Activated CD8-positive, alpha-beta T cell treated with anti-CD3 and anti-CD28 coated beads for 36 hours (primary cell): ENCODE results near the gene SFXN5. TPM values are rescaled to one million over a fixed set of nuclear protein-coding genes. Genes with fewer than 3 reads are reported as not detected.

Experiments used
- ATAC-seq: fragments of 200-7000 bp; cut with Tn5 transposase; one replicate; pipeline ENCODE4 v1.10.0; 2021; ENCODE audit warnings: mild to moderate bottlenecking, moderate library complexity
- CTCF ChIA-PET: fragments of 350-600 bp; sonication (Branson Sonifier 250); formaldehyde crosslinking; loops from one replicate; lab custom pipeline; 2021; ENCODE audit warnings: antibody characterized with exemption; lab: Charles Lee
- POLR2A ChIA-PET: fragments of 350-600 bp; sonication (Branson Sonifier 250); formaldehyde crosslinking; loops from one replicate; lab custom pipeline; 2021; ENCODE audit warnings: antibody characterized with exemption; lab: Charles Lee
- DNase-seq: peaks from one replicate; pipeline ENCODE4 v3.0.0-alpha.2; 2020
- H3K27ac Mint-ChIP-seq: one replicate; pipeline ENCODE4 v1.8.0; 2021; ENCODE audit warnings: mild to moderate bottlenecking, mixed read lengths
- H3K27me3 Mint-ChIP-seq: one replicate; pipeline ENCODE4 v1.8.0; 2021; ENCODE audit warnings: mixed read lengths
- H3K36me3 Mint-ChIP-seq: one replicate; pipeline ENCODE4 v1.8.0; 2021; ENCODE audit warnings: low read depth, mixed read lengths
- H3K4me1 Mint-ChIP-seq: one replicate; pipeline ENCODE4 v1.8.0; 2021; ENCODE audit warnings: low read depth, mixed read lengths
- H3K4me3 Mint-ChIP-seq: one replicate; pipeline ENCODE4 v1.8.0; 2021; ENCODE audit warnings: mild to moderate bottlenecking, moderate library complexity, mixed read lengths
- H3K9me3 Mint-ChIP-seq: one replicate; pipeline ENCODE4 v1.8.0; 2021; ENCODE audit warnings: mixed read lengths
- CTCF ChIP-seq: fragments of 200-600 bp; IDR thresholded peaks from one replicate; pipeline ENCODE4 v1.8.0; 2022; ENCODE audit warnings: antibody characterized with exemption, mild to moderate bottlenecking
- intact Hi-C: fragments of 100-400 bp; cut with micrococcal nuclease; formaldehyde crosslinking; loops from one replicate; pipeline ENCODE4 v1.10.0; 2022
- total RNA-seq, 2 experiments: library from RNA; stranded (reverse); gene quantifications; one replicate each; pipeline ENCODE4 v1.2.3, GENCODE V29; 2021

The SFXN5 gene
- total RNA-seq, 2 experiments from 2014 or later = 7.4 to 9.6 TPM

GRCh38 chr2:73023497-73023896 is 48.0 kb downstream of the SFXN5 start:
- H3K4me1 Mint-ChIP-seq = no peaks in the 10 kb centered on the region
- CTCF ChIA-PET = interaction anchor here (1.2 kb wide), 1 partner anchor 136 kb away, joined by 3 read pairs; the partner anchor contains the start of gene SPR
- ATAC-seq = no peak
- no peak overlapping the region for H3K4me3 Mint-ChIP-seq
- H3K9me3 Mint-ChIP-seq = no peaks in the 10 kb centered on the region
- H3K27ac Mint-ChIP-seq = no peak overlapping the region
- POLR2A ChIA-PET = no interaction called here
- intact Hi-C loops = no loop called here
- H3K27me3 Mint-ChIP-seq = no peaks in the 10 kb centered on the region
- H3K36me3 Mint-ChIP-seq = no peaks in the 10 kb centered on the region
- DNase-seq = no peak
- no peak for TF ChIP-seq CTCF

- ChIA-PET CTCF (no interaction called here), POLR2A (no interaction called here)
- no peaks in the 10 kb centered on the region for H3K4me1 Mint-ChIP-seq
- ATAC-seq = no peak
- no peaks in the 10 kb centered on the region for H3K27me3 Mint-ChIP-seq
- no peak for TF ChIP-seq CTCF
- H3K27ac Mint-ChIP-seq = no peak overlapping the region
- H3K4me3 Mint-ChIP-seq = no peak overlapping the region
- H3K36me3 Mint-ChIP-seq = no peaks in the 10 kb centered on the region
- DNase-seq = no peak
- H3K9me3 Mint-ChIP-seq = no peaks in the 10 kb centered on the region
- intact Hi-C loops = no loop called here
These were observed 49.4 kb downstream of the SFXN5 start for GRCh38 chr2:73022024-73022568.

GRCh38 chr2:73021371-73022010 is 50.0 kb downstream of the SFXN5 start:
- POLR2A ChIA-PET = no interaction called here
- Mint-ChIP-seq H3K4me3 (no peak overlapping the region), H3K36me3 (no peaks in the 10 kb centered on the region), H3K27ac (no peak overlapping the region), H3K4me1 (no peaks in the 10 kb centered on the region), H3K9me3 (no peaks in the 10 kb centered on the region), H3K27me3 (no peaks in the 10 kb centered on the region)
- CTCF ChIA-PET = no interaction called here
- intact Hi-C loops = no loop called here
- DNase-seq (no peak), ATAC-seq (no peak)
- TF ChIP-seq CTCF = no peak

GRCh38 chr2:73020657-73021370 is 50.7 kb downstream of the SFXN5 start:
- CTCF ChIA-PET = no interaction called here

More at GRCh38 chr2:73020657-73021370, 50.7 kb downstream of the SFXN5 start:
- ATAC-seq (no peak), DNase-seq (no peak)
- Mint-ChIP-seq H3K36me3 (no peaks in the 10 kb centered on the region), H3K27ac (no peak overlapping the region), H3K4me1 (no peaks in the 10 kb centered on the region), H3K9me3 (no peaks in the 10 kb centered on the region), H3K4me3 (no peak overlapping the region), H3K27me3 (no peaks in the 10 kb centered on the region)
- POLR2A ChIA-PET = no interaction called here
- no peak for TF ChIP-seq CTCF
- intact Hi-C loops = no loop called here
